A549 (cell line): ENCODE data around the gene CBFA2T2.

Experiments used
- CHD4 ChIP-seq: fragments of 200-600 bp; sonication (generic); IDR thresholded peaks from 2 replicates; pipeline ENCODE4 v1.6.1; 2016; ENCODE audit warnings: antibody characterized with exemption, mild to moderate bottlenecking, borderline replicate concordance
- EP300 ChIP-seq, 2 experiments: fragments of >200 bp; sonication (Bioruptor Twin); formaldehyde crosslinking; IDR thresholded peaks; 2 replicates in 1 of 2; 3 replicates in 1 of 2; pipeline ENCODE4 v1.6.1; 2016 to 2017
- ESRRA ChIP-seq: fragments of 150-350 bp; IDR thresholded peaks from 2 replicates; pipeline ENCODE4 v1.6.1; 2014; ENCODE audit warnings: mild to moderate bottlenecking, low read length, borderline replicate concordance
- NR3C1 ChIP-seq: fragments of >200 bp; sonication (Bioruptor Twin); formaldehyde crosslinking; IDR thresholded peaks from 3 replicates; pipeline ENCODE4 v1.6.1; 2017
- POLR2A ChIP-seq: IDR thresholded peaks from 2 replicates; pipeline ENCODE4 v1.6.1; 2012; ENCODE audit warnings: mild to moderate bottlenecking, low read length
- RAD21 ChIP-seq, 2 experiments: fragments of >200 bp in 1 of 2; sonication (Bioruptor Twin) in 1 of 2; formaldehyde crosslinking in 1 of 2; IDR thresholded peaks in 1 of 2; conservative IDR thresholded peaks in 1 of 2; 2 replicates in 1 of 2; 3 replicates in 1 of 2; pipeline ENCODE4 v1.6.1; 2012 to 2018; ENCODE audit warnings: inconsistent platforms in 1 of 2
- RARB ChIP-seq: fragments of 250-450 bp; sonication (Bioruptor Pico); IDR thresholded peaks from 2 replicates; pipeline ENCODE4 v1.8.0; 2021; ENCODE audit warnings: mild to moderate bottlenecking, moderate library complexity
- RNF2 ChIP-seq: fragments of 200-600 bp; sonication (generic); IDR thresholded peaks from 2 replicates; pipeline ENCODE4 v1.6.1; 2016; ENCODE audit warnings: low read depth, mild to moderate bottlenecking, antibody characterized with exemption, moderate library complexity, borderline replicate concordance
- SMC3 ChIP-seq: fragments of >200 bp; sonication (Bioruptor Twin); formaldehyde crosslinking; IDR thresholded peaks from 3 replicates; pipeline ENCODE4 v1.6.1; 2018; ENCODE audit warnings: inconsistent platforms
- TF ChIP-seq, protein P1 (sequence below): fragments of >200 bp; sonication (Bioruptor Twin); formaldehyde crosslinking; IDR thresholded peaks from 3 replicates; pipeline ENCODE4 v1.5.1; 2016

GRCh38 chr20:33636776-33637175 is 146.9 kb downstream of the CBFA2T2 start:
- TF ChIP-seq CHD4, result no peak
- TF ChIP-seq RNF2, result no peak
- no peak for TF ChIP-seq NR3C1
- TF ChIP-seq ESRRA, result no peak
- TF ChIP-seq POLR2A, result no peak
- no peak for TF ChIP-seq RARB
- TF ChIP-seq EP300 (IDR thresholded peaks at IDR 0.05), result no peak
- TF ChIP-seq SMC3, result no peak
- TF ChIP-seq RAD21 (conservative IDR thresholded peaks at IDR 0.05 in 1 of 2, IDR thresholded peaks at IDR 0.05 in 1 of 2), result no peak
- TF ChIP-seq, protein P1, sequence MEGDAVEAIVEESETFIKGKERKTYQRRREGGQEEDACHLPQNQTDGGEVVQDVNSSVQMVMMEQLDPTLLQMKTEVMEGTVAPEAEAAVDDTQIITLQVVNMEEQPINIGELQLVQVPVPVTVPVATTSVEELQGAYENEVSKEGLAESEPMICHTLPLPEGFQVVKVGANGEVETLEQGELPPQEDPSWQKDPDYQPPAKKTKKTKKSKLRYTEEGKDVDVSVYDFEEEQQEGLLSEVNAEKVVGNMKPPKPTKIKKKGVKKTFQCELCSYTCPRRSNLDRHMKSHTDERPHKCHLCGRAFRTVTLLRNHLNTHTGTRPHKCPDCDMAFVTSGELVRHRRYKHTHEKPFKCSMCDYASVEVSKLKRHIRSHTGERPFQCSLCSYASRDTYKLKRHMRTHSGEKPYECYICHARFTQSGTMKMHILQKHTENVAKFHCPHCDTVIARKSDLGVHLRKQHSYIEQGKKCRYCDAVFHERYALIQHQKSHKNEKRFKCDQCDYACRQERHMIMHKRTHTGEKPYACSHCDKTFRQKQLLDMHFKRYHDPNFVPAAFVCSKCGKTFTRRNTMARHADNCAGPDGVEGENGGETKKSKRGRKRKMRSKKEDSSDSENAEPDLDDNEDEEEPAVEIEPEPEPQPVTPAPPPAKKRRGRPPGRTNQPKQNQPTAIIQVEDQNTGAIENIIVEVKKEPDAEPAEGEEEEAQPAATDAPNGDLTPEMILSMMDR, result no peak
